Stimulated activated CD8-positive, alpha-beta memory T cell treated with anti-CD3 and anti-CD28 coated beads, Interleukin-7, amount 100 ng/mL, for 24 hours (primary cell): ENCODE data around the gene TP53TG3D.
"Not testable (repeated sequence)": the region's sequence is repeated elsewhere in the genome, so short reads cannot be mapped to it uniquely, and the experiment has no call there.

Source experiments
- DNase-seq: peaks from one replicate; pipeline ENCODE4 v3.0.0-alpha.2; 2020; ENCODE audit warnings: low read depth

Gene TP53TG3D

GRCh38 chr16:32252986-32253385 lies at the start of gene TP53TG3D:
Gene TP53TG3D (plus strand): TSS chr16:32253286. CDS start chr16:32253354, 68 bp downstream.
- DNase-seq: not testable (repeated sequence)

- peak; percentile 18 for DNase-seq
Observed at GRCh38 chr16:32253507-32253906, 421 bp downstream of the TP53TG3D start.

GRCh38 chr16:32261526-32261925 lies 8.4 kb downstream of the TP53TG3D start:
- DNase-seq: not testable (repeated sequence)

- DNase-seq: not testable (repeated sequence)
Observed at GRCh38 chr16:32263552-32263951, 10.5 kb downstream of the TP53TG3D start.

GRCh38 chr16:32281910-32282309 lies 28.8 kb downstream of the TP53TG3D start:
- DNase-seq: not testable (repeated sequence)

GRCh38 chr16:32283024-32283423 lies 29.9 kb downstream of the TP53TG3D start:
- DNase-seq: not testable (repeated sequence)

GRCh38 chr16:32283917-32284495 lies 30.9 kb downstream of the TP53TG3D start:
- DNase-seq: not testable (repeated sequence)

GRCh38 chr16:32284800-32285796 lies 32.0 kb downstream of the TP53TG3D start:
- not testable (repeated sequence) for DNase-seq

- DNase-seq: not testable (repeated sequence)
Observed at GRCh38 chr16:32286193-32286592, 33.1 kb downstream of the TP53TG3D start.

- DNase-seq: not testable (repeated sequence)
Observed at GRCh38 chr16:32287743-32288142, 34.7 kb downstream of the TP53TG3D start.

GRCh38 chr16:32289197-32289596 lies 36.1 kb downstream of the TP53TG3D start:
- DNase-seq: not testable (repeated sequence)

- not testable (repeated sequence) for DNase-seq
Observed at GRCh38 chr16:32302776-32303175, 49.7 kb downstream of the TP53TG3D start.
